Tibial artery (tissue), 4 donors: Measurements from ENCODE around the gene SMCHD1.
A peak's percentile ranks its signal among the peaks of the same experiment; 100 is the strongest.

Experiments
- DNase-seq, 2 donors: peaks; one replicate each; pipeline ENCODE4 v3.0.0-alpha.2; 2019
- H3K27ac ChIP-seq, 2 donors: fragments of 200-600 bp; sonication (generic) in 1 of 2; 1 replicate in 1 of 2; 2 replicates in 1 of 2; pipeline ENCODE4 v1.5.1; 2018 to 2019; ENCODE audit warnings: mild to moderate bottlenecking in 1 of 2
- H3K27me3 ChIP-seq, 2 donors: fragments of 200-600 bp; sonication (generic) in 1 of 2; one replicate each; pipeline versions ENCODE4 v1.5.1 to v1.6.0; 2016 to 2019
- H3K36me3 ChIP-seq, 3 donors: fragments of 200-600 bp; sonication (generic) in 2 of 3; one replicate each; pipeline ENCODE4 v1.5.1; 2016 to 2019; ENCODE audit warnings: mild to moderate bottlenecking in 2 of 3
- H3K4me1 ChIP-seq, 4 donors: fragments of 200-600 bp; sonication (generic) in 2 of 4; 1 replicate in 3 of 4; 2 replicates in 1 of 4; pipeline ENCODE4 v1.5.1; 2016 to 2019
- H3K4me3 ChIP-seq, 2 donors: fragments of 200-600 bp; sonication (generic) in 1 of 2; 1 replicate in 1 of 2; 2 replicates in 1 of 2; pipeline ENCODE4 v1.5.1; 2018 to 2019; ENCODE audit warnings: mild to moderate bottlenecking in 2 of 2
- H3K9me3 ChIP-seq, 3 donors: fragments of 200-600 bp; sonication (generic) in 1 of 3; one replicate each; pipeline ENCODE4 v1.5.1; 2016 to 2019
- CTCF ChIP-seq, 2 experiments: fragments of 200-600 bp in 1 of 2; fragments of 450-650 bp in 1 of 2; IDR thresholded peaks; one replicate each; pipeline ENCODE4 v1.5.1; 2017 to 2019; ENCODE audit warnings: antibody characterized with exemption in 2 of 2, mild to moderate bottlenecking in 1 of 2, moderate library complexity in 1 of 2
- intact Hi-C: fragments of 100-400 bp; cut with DNase I; formaldehyde crosslinking; loops from one replicate; pipeline ENCODE4 v1.15.0; 2023; ENCODE audit warnings: low total_unique reads

Gene SMCHD1

DNA sequence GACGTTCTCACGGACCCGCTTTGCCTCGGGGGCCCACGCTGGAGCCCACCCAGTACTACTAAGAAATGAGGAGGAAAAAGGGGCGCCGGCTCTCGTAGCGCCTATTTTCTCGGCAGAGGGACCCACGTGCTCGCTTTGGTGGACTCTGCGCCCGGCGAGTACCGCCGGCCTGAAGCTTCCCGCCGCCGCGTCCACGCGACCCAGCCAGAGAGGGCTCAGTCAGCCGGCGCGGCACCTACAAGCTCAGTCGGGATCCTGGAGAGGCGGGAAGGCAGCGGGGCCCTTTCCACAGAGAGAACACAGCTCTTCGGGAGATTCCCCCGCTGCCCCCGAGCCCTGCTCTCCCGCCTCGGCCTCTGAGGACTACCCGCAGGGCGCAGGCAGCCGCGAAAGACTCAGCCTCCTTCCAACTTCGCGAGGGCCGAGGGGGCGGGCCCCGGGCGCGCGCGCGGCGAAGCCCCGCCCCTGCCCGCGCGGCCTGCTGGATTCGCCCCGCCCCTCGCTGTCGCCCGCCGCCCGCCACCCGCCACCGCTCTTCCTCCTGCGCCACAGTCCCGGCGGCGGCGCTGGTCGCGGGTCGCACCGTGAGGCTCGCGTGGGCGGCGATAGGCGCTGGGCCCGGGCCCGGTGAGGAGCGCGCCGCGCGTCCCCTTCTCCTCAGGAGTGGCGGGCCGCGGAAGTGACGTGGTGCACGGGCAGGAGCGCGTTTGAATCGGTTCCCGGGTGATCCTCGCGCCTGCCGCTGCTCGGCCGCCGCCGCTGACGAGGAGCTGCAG, at the start of gene SMCHD1:
Gene SMCHD1 (plus strand): TSS at position 549 of the 776 bp plus-strand sequence. CDS start 350 bp downstream, outside the sequence.
- Histone ChIP-seq H3K9me3 (no peaks in the 10 kb centered on the region), H3K4me1 (peaks cover 0 to 31% (median 13%) of the 10 kb centered on the region in 4 donors), H3K27me3 (no peaks in the 10 kb centered on the region), H3K27ac (peak within 1 kb of the TSS; percentile 96 to 98), H3K4me3 (peak within 1 kb of the TSS; percentile 83 to 94), H3K36me3 (no peaks in the 10 kb centered on the region)
- peak; percentile 86 to 93 for DNase-seq
- intact Hi-C loops, result no loop called here
- TF ChIP-seq CTCF (IDR thresholded peaks at IDR 0.05), result peak in 1 of 2 experiments; percentile 10

GRCh38 chr18:2606335-2606734, 49.2 kb upstream of the SMCHD1 start:
- intact Hi-C loops, result no loop called here
- H3K36me3 ChIP-seq, result no peaks in the 10 kb centered on the region
- no peak overlapping the region for H3K27ac ChIP-seq
- H3K4me1 ChIP-seq, result no peaks in the 10 kb centered on the region
- no peaks in the 10 kb centered on the region for H3K27me3 ChIP-seq
- no peak overlapping the region for H3K4me3 ChIP-seq
- DNase-seq, result no peak
- no peak for TF ChIP-seq CTCF (IDR thresholded peaks at IDR 0.05)
- H3K9me3 ChIP-seq, result no peaks in the 10 kb centered on the region

DNA sequence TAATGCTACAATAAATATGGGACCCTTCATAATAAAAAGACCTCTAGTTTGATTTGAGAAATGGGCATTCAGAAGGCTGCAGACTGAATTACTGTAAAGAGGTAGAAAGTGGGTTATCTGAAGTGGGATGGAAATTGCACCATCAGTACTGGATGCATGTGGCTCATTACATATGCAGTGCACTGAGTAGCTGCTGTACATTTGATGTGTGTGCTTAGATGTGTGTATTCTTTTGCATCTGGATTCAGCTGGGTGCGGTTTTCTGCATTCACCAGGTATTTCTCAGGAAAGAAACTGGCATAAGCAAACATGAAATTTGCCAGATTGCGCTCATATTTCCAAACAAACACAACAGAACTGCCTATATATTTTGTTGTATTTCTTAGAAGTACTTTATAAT, 45.9 kb upstream of the SMCHD1 start:
- H3K27me3 ChIP-seq, result no peaks in the 10 kb centered on the region
- H3K36me3 ChIP-seq, result no peaks in the 10 kb centered on the region
- DNase-seq, result no peak
- H3K27ac ChIP-seq, result no peak overlapping the region
- intact Hi-C loops, result no loop called here
- H3K4me1 ChIP-seq, result no peaks in the 10 kb centered on the region
- H3K9me3 ChIP-seq, result no peaks in the 10 kb centered on the region
- H3K4me3 ChIP-seq, result no peak overlapping the region
- no peak for TF ChIP-seq CTCF (IDR thresholded peaks at IDR 0.05)

GRCh38 chr18:2610549-2610948, 45.0 kb upstream of the SMCHD1 start:
- Histone ChIP-seq H3K9me3 (no peaks in the 10 kb centered on the region), H3K36me3 (no peaks in the 10 kb centered on the region), H3K27me3 (no peaks in the 10 kb centered on the region), H3K27ac (no peak overlapping the region), H3K4me3 (no peak overlapping the region), H3K4me1 (no peaks in the 10 kb centered on the region)
- no peak for DNase-seq
- intact Hi-C loops, result no loop called here
- no peak for TF ChIP-seq CTCF (IDR thresholded peaks at IDR 0.05)

DNA sequence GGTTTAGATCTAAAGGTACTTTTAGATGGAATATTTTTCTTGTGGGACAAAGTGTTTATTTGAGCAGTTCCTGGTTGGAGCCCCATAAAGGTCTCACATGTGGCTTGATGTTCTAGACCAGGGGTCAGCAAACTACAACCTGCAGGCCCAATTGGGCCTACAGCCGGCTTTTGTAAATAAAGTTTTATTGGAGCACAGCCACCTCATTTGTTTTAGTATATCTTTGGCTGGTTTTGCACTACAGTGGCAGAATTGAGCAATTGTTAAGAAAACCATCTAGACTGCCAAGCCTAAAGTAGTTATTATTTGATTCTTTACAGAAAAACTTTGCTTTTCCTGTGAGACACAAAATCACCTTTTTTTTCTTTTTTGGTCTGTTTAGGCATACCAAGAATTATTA, 42.5 kb upstream of the SMCHD1 start:
- intact Hi-C loops, result no loop called here
- no peak for DNase-seq
- Histone ChIP-seq H3K27ac (no peak overlapping the region), H3K9me3 (no peaks in the 10 kb centered on the region), H3K36me3 (no peaks in the 10 kb centered on the region), H3K27me3 (no peaks in the 10 kb centered on the region), H3K4me1 (no peaks in the 10 kb centered on the region), H3K4me3 (no peak overlapping the region)
- TF ChIP-seq CTCF (IDR thresholded peaks at IDR 0.05), result no peak
